Raji (cell line): ENCODE measurements around the gene PRSS36.

Experiments used
- POLR2A ChIP-seq: IDR thresholded peaks from 2 replicates; pipeline ENCODE4 v1.6.1; 2011; ENCODE audit warnings: low read depth, low read length, control low read depth; ENCODE audit not compliant: insufficient read depth

The PRSS36 gene

GRCh38 chr16:31118223-31119155, 31.4 kb downstream of the PRSS36 start:
- TF ChIP-seq POLR2A = no peak

DNA sequence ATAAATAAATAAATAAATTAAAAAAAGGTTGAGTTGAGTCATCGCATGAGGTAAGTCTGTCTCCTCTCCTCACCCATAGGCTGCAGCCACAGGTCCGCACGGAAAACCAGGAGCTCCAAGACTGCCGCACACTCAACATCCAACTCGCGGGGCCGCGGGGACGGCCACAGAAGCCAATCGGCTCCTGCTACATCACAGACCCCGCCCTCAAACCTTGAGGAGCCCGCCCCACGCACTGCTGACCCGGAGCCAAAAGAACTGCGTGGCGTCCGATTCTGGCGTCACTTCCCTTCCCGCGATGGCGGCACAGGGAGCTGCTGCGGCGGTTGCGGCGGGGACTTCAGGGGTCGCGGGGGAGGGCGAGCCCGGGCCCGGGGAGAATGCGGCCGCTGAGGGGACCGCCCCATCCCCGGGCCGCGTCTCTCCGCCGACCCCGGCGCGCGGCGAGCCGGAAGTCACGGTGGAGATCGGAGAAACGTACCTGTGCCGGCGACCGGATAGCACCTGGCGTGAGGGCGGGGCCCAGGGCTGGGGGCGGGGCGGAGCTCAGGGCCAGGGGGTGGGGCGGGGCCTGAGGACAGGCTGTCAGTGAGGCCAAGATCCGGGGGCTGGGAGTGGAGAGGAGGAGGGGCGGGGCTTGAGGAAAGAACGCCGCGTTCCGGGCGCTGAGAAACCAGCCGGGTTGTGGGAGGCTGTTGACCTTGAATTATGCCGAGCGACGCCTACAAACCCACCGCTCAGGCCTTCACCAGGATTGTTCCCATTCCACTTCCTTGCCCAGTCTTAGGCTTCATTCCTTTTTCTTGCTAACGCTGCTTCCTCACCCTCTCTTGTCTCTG, 32.3 kb downstream of the PRSS36 start, which contains the start of gene KAT8:
KAT8 (plus strand) TSS at position 281 of the 839 bp plus-strand sequence; CDS start at position 299, 18 bp downstream.
- peak; percentile 89 for TF ChIP-seq POLR2A

- no peak for TF ChIP-seq POLR2A
Measured at GRCh38 chr16:31114468-31114867, 35.4 kb downstream of the PRSS36 start.

DNA sequence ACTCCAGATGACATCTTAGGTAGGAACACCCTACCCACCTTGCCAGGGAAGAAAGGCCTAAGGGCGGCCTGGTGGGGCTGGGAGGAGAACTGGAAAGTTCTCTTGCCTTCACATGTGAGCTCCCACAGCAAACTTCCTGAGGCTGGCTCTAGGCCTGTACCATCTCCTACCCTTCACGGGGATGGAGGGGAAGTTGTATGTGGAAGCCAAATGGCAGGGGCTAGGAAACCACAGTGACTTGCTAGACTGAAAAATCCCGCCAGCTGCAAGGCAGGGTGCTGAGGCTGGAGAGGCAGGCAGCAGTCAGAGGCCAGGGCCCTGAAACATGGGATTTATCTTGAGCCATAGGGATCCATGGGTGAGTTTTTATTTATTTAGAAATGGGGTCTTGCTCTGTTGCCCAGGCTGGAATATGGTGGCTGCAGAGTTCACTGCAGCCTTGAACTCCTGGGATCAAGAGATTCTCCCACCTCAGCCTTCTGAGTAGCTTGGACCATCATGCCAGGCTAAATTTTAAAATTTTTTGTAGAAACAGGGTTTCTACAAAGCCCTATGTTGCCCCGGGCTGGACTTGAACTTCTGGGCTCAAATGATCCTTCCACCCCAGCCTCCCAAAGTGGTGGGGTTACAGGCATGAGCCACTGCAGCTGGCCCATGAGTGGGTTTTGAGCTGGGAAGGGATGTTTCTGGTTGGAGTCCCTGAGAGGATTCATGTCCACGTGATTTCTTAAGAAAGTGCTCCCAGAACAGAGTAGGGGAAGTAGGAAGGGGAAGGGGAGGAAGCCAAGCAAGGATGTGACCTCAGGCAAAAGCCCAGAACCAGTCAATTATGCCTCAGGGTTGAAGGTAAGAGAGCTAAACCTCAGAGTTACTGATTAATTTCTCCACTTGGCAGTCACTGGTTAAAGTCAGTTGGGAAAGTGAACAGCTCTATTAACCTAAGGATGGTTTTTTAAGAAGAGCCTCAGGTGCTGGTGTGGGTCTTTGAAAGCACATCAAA, 36.4 kb downstream of the PRSS36 start:
- no peak for TF ChIP-seq POLR2A

- no peak for TF ChIP-seq POLR2A
Measured at GRCh38 chr16:31112711-31113110, 37.2 kb downstream of the PRSS36 start.

DNA sequence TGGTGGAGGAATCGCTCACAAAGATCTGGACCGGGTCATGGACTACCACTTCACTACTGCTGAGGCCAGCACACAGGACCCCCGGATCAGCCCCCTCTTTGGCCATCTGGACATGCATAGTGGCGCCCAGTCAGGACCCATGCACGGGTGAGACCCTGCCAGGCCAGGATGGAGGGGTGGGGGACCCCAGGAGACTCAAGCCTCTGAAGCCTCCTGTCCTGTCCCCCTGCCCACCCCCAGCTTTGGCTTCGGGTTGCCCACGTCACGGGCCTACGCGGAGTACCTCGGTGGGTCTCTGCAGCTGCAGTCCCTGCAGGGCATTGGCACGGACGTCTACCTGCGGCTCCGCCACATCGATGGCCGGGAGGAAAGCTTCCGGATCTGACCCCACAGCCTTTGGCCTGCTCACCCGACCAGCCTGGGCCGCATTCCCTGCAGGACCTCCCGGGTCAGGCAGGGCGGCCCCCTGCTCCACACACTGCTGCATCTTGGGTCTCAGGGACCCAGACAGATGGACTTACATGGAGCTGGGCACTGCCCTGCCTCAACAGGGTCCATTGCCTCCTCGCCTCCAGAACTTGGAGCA, 37.9 kb downstream of the PRSS36 start:
- TF ChIP-seq POLR2A = no peak

DNA sequence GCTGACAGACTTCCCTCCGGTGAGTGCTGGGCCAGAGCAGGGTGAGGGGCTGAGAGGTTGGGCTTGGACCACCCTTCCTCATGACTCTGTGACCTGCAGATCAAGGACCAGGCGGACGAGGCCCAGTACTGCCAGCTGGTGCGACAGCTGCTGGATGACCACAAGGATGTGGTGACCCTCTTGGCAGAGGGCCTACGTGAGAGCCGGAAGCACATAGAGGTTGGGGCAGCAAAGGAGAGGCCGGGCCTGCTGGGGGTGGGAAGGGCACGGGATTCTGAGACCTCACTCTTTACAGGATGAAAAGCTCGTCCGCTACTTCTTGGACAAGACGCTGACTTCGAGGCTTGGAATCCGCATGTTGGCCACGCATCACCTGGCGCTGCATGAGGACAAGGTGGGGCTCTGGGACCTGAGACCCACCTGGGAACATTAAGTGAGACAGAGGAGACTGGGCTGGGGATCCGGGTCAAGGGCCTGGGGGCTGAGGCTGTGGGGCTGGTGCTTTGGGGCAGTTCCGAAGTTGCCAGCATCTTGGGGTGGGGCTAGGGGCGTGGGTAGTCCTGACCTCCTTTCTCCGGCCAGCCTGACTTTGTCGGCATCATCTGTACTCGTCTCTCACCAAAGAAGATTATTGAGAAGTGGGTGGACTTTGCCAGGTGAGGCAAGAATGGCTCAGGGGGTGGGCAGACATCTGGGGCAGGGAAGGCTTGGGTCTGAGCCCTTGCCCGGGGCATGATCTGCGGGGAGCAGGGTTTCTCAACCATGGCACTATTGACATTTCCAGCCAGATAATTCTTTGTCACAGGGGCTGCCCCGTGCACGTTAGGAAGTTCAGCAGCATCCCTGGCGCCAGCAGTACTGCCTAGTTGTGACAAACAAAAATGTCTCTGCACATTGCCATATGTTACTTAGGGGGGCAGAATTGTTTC, 39.5 kb downstream of the PRSS36 start:
- TF ChIP-seq POLR2A = no peak

DNA sequence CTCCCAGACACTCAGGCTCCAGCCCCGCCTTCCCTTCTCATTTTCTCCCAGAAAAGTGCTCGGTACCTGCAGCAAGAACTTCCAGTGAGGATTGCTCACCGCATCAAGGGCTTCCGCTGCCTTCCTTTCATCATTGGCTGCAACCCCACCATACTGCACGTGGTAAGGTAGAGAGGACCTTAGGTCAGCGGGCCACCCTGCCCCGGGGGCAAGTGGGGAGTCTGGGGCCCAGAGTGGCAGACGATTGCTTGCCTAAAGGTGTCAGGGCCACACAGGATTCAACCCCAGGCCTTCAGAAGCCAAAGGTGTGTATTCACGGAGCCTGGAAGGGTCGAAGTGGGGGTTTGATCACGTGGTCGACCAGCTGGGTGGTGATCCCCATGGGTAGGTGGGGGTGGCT, 40.2 kb downstream of the PRSS36 start:
- TF ChIP-seq POLR2A = no peak

DNA sequence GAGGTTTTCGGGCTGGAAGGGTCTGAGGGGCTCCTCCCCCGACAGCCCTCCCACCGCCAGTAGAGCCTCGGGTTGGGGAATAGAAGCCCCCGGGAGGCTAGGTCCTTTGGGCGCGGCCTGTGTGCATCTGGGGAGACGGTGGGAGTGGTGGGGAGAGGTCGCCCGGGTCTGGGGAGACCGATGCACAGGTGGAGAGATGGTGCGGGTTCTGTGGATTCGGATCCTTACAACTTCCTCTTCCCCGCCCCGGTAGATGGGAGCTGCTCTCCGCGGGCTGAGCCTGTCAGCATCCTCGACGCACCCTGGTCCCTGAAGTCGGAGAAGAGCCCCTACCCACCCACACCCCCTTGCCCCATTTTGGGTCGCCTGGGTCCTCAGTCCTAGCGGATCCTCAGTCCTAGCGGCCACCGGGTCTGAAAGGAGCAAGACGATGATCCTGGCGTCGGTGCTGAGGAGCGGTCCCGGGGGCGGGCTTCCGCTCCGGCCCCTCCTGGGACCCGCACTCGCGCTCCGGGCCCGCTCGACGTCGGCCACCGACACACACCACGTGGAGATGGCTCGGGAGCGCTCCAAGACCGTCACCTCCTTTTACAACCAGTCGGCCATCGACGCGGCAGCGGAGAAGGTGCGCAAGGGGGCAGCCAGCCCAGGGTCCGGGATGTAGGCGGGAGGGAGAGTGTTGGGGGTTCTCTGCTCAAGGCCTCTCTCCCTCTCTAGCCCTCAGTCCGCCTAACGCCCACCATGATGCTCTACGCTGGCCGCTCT, 40.9 kb downstream of the PRSS36 start:
- no peak for TF ChIP-seq POLR2A

DNA sequence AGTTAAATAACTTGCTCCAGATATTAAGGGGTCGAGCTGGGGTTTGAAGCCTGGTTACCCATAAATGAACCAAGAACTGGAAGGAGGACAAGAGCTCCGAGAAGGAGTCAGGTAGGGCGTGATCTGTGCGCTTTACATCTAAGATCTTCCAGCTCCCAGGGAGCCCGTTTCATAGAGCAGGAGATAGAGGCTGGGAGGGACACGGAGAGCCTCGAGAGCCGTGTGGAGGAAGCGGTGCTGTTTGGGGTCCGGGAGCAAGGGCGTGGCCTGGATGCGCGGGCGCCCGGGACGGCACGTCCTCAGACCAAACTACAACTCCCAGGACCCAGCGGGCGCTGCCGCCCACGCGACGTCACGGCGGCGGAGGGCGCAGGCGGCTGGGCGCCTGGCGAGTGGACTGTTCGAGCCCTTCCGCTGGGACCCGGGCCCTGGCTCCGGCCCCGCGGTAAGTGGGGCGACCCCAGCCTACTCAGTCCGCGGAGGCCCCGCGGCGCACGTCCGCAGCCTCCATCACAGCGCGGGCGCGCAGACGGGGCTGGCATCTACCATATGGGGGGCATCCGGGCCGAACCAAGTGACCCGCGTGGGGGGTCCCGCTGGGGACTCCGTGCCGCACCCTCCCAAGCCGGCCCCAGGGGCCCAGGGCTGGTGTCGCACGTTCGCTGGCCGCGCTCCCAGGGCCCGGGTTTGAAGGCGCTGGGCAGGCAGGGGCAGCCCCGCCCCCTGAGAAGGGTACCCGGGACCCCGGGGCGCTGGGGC, 41.7 kb downstream of the PRSS36 start, which contains the start of gene BCKDK:
BCKDK (plus strand) TSS at position 352 of the 759 bp plus-strand sequence. CDS start 838 bp downstream, outside the sequence.
- peak; percentile 84 for TF ChIP-seq POLR2A

- TF ChIP-seq POLR2A = no peak
Measured at GRCh38 chr16:31107465-31107867, 42.4 kb downstream of the PRSS36 start.

DNA sequence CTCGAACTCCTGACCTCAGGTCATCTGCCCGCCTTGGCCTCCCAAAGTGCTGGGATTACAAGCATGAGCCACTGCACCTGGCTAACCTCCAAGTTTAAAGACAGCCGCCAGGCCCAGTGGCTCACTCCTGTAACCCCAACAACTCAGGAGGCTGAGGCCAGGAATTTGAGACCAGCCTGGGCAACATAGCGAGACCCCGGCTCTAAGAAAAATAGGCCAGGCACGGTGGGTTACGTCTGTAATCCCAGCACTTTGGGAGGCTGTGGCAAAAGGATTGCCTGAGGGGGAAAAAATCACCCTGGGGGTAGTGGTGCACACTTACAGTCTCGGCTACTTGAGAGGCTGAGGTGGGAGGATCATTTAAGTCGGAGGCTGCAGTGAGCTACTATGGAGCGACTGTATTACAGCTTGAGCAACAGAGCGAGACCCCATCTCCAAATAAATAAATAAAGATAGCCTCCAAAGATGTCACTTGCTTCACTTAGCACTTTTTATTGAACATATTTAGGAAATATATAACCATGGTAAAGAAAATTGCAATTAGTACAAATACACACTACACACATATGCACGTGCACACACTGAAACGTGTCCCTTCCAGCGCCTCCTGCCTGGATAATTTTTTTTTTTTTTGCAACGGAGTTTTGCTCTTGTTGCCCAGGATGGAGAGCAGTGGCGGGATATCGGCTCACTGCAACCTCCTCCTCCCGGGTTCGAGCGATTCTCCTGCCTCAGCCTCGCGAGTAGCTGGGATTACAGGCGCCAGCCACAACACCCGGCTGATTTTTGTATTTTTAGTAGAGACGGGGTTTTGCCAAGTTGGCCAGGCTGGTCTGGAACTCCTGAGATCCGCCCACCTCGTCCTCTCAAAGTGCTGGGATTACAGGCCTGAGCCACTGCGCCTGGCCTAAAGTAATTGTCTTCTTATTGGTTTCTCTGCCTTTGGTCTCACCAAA, 43.1 kb downstream of the PRSS36 start:
- no peak for TF ChIP-seq POLR2A
